Liver (tissue), 9 donors: ENCODE results near the gene ANXA11. TPM values are rescaled to one million over a fixed set of nuclear protein-coding genes. Genes with fewer than 3 reads are reported as not detected.
"Not testable (repeated sequence)": the region's sequence is repeated elsewhere in the genome, so short reads cannot be mapped to it uniquely, and the experiment has no call there.

Source experiments
- DNase-seq: peaks from one replicate; pipeline ENCODE4 v3.0.0-alpha.2; 2017; ENCODE audit warnings: low spot score
- H3K27ac ChIP-seq, 2 donors: one replicate each; pipeline ENCODE4 v1.7.0; 2013; ENCODE audit warnings: inconsistent platforms in 2 of 2, low read length in 2 of 2, control low read depth in 1 of 2, low read depth in 1 of 2, mild to moderate bottlenecking in 1 of 2
- H3K27me3 ChIP-seq, 4 donors: one replicate each; pipeline versions ENCODE4 v1.6.1 to v1.7.0; 2013; ENCODE audit warnings: low read length in 3 of 4, inconsistent platforms in 1 of 4, mild to moderate bottlenecking in 1 of 4, moderate library complexity in 1 of 4; ENCODE audit not compliant: control insufficient read depth in 4 of 4, insufficient read depth in 4 of 4
- H3K36me3 ChIP-seq, 4 donors: one replicate each; pipeline versions ENCODE4 v1.6.1 to v1.7.0; 2013; ENCODE audit warnings: low read length in 3 of 4, mild to moderate bottlenecking in 3 of 4, low read depth in 1 of 4, moderate library complexity in 1 of 4; ENCODE audit not compliant: control insufficient read depth in 4 of 4, insufficient read depth in 3 of 4
- H3K4me1 ChIP-seq, 4 donors: one replicate each; pipeline versions ENCODE4 v1.6.1 to v1.7.0; 2013; ENCODE audit warnings: low read length in 3 of 4, mild to moderate bottlenecking in 3 of 4, moderate library complexity in 1 of 4; ENCODE audit not compliant: control insufficient read depth in 4 of 4, insufficient read depth in 4 of 4
- H3K4me3 ChIP-seq, 3 donors: one replicate each; pipeline versions ENCODE4 v1.6.1 to v1.7.0; 2013; ENCODE audit warnings: low read length in 3 of 3, control low read depth in 1 of 3, low read depth in 1 of 3, mild to moderate bottlenecking in 1 of 3
- H3K9ac ChIP-seq, 2 donors: one replicate each; pipeline ENCODE4 v1.7.0; 2013; ENCODE audit warnings: low read length in 2 of 2, mild to moderate bottlenecking in 2 of 2, moderate library complexity in 2 of 2, control low read depth in 1 of 2, low read depth in 1 of 2
- H3K9me3 ChIP-seq, 4 donors: one replicate each; pipeline versions ENCODE4 v1.6.1 to v1.7.0; 2013; ENCODE audit warnings: low read length in 3 of 4; ENCODE audit not compliant: control insufficient read depth in 4 of 4
- EGR1 ChIP-seq, 2 donors: IDR thresholded peaks; 2 replicates each; pipeline ENCODE4 v1.6.1; 2016 to 2018; ENCODE audit warnings: antibody characterized with exemption in 2 of 2, low read depth in 2 of 2
- FOXA1 ChIP-seq: IDR thresholded peaks from 2 replicates; pipeline ENCODE4 v1.6.1; 2016; ENCODE audit warnings: antibody characterized with exemption
- FOXA2 ChIP-seq: IDR thresholded peaks from 2 replicates; pipeline ENCODE4 v1.6.1; 2016; ENCODE audit warnings: antibody characterized with exemption
- GABPA ChIP-seq, 2 donors: IDR thresholded peaks in 1 of 2; conservative IDR thresholded peaks in 1 of 2; 2 replicates each; pipeline ENCODE4 v1.6.1; 2016; ENCODE audit warnings: antibody characterized with exemption in 2 of 2, mild to moderate bottlenecking in 1 of 2, moderate library complexity in 1 of 2
- HNF4A ChIP-seq, 2 donors: conservative IDR thresholded peaks; 2 replicates each; pipeline ENCODE4 v1.6.1; 2016; ENCODE audit warnings: antibody characterized with exemption in 2 of 2, mild to moderate bottlenecking in 2 of 2
- HNF4G ChIP-seq: IDR thresholded peaks from 2 replicates; pipeline ENCODE4 v1.6.1; 2016; ENCODE audit warnings: antibody characterized with exemption
- JUND ChIP-seq, 2 donors: IDR thresholded peaks; 2 replicates each; pipeline ENCODE4 v1.6.1; 2016; ENCODE audit warnings: antibody characterized with exemption in 2 of 2
- NR2F2 ChIP-seq: IDR thresholded peaks from 2 replicates; pipeline ENCODE4 v1.6.1; 2016; ENCODE audit warnings: antibody characterized with exemption
- RAD21 ChIP-seq, 2 donors: IDR thresholded peaks; 2 replicates each; pipeline ENCODE4 v1.6.1; 2016; ENCODE audit warnings: antibody characterized with exemption in 2 of 2, mild to moderate bottlenecking in 2 of 2
- RXRA ChIP-seq, 2 donors: IDR thresholded peaks; 2 replicates each; pipeline ENCODE4 v1.6.1; 2017 to 2018; ENCODE audit warnings: antibody characterized with exemption in 2 of 2, mild to moderate bottlenecking in 1 of 2
- SP1 ChIP-seq: IDR thresholded peaks from 2 replicates; pipeline ENCODE4 v1.6.1; 2018; ENCODE audit warnings: antibody characterized with exemption, mild to moderate bottlenecking
- TAF1 ChIP-seq: conservative IDR thresholded peaks from 2 replicates; pipeline ENCODE4 v1.6.1; 2016; ENCODE audit warnings: antibody characterized with exemption, mild to moderate bottlenecking
- WGBS: extraction: QIAGEN DNeasy Blood & Tissue Kit; methylation state at CpG from one replicate; pipeline ENCODE4 v1.1.7; 2013; 5-methylcytosine and 5-hydroxymethylcytosine counted together
- polyA plus RNA-seq, 2 donors: library from polyadenylated mRNA; stranded (reverse) in 1 of 2; unstranded in 1 of 2; fragments of 200-250 nt in 1 of 2; fragments of >200 nt in 1 of 2; fragmentation: Nextera tagmentation in 1 of 2; extraction: Ambion mirVana in 1 of 2; gene quantifications; one replicate each; pipeline versions ENCODE4 v1.2.1 to v1.2.3, GENCODE V29; 2013 to 2015
- total RNA-seq, 2 donors: library from RNA; depleted of rRNA; stranded (reverse); fragments of >200 nt; gene quantifications; one replicate each; pipeline ENCODE4 v1.2.3, GENCODE V29; 2014
- TF ChIP-seq, protein P1 (sequence below): IDR thresholded peaks from 2 replicates; pipeline ENCODE4 v1.6.1; 2016; ENCODE audit warnings: antibody characterized with exemption, mild to moderate bottlenecking
- TF ChIP-seq, protein P2 (sequence below): IDR thresholded peaks from 2 replicates; pipeline ENCODE4 v1.6.1; 2016; ENCODE audit warnings: antibody characterized with exemption
- TF ChIP-seq, protein P3 (sequence below): fragments of 150-350 bp; IDR thresholded peaks from 2 replicates; pipeline ENCODE4 v1.5.1; 2017; ENCODE audit warnings: improper control_type of control experiment, low read depth, low read length; ENCODE audit not compliant: missing input control
- TF ChIP-seq, protein P4 (sequence below): IDR thresholded peaks from 2 replicates; pipeline ENCODE4 v1.6.1; 2016; ENCODE audit warnings: antibody characterized with exemption
- TF ChIP-seq, protein P5 (sequence below): IDR thresholded peaks from 2 replicates; pipeline ENCODE4 v1.6.1; 2016; ENCODE audit warnings: antibody characterized with exemption
- donor health status: healthy.
- donor health status: healthy.
- donor health status: healthy.
- donor health status: healthy.
- donor health status: healthy.

The ANXA11 gene
- total and polyA plus RNA-seq, 4 donors, result 14.0 to 40.4 (median 24.8) TPM

DNA sequence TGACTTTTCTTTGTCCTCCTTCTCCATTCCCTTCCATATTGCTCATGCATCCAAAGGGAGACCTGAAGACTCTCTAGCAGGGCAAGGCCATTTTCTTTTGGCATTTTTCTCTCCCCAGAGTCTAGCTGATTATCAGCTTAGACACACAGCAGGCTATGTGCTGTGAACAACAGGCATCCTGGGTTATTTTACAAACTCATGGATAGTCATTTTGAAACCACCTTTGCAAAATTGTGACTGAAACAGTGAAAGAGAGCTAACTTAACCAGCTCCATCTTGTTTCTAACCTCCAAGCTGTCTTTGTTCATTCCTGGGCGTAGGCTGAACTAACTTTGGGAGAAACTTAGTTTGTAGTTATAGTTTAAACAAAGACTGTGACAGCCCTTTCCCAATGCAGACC lies 13.5 kb upstream of the ANXA11 start:
- H3K27me3 ChIP-seq, H3K4me3 ChIP-seq, H3K9me3 ChIP-seq, H3K36me3 ChIP-seq, H3K4me1 ChIP-seq, H3K9ac ChIP-seq, DNase-seq, H3K27ac ChIP-seq: not testable (repeated sequence)
- 96% methylated on average over 1 of the region's 1 CpG for WGBS

DNA sequence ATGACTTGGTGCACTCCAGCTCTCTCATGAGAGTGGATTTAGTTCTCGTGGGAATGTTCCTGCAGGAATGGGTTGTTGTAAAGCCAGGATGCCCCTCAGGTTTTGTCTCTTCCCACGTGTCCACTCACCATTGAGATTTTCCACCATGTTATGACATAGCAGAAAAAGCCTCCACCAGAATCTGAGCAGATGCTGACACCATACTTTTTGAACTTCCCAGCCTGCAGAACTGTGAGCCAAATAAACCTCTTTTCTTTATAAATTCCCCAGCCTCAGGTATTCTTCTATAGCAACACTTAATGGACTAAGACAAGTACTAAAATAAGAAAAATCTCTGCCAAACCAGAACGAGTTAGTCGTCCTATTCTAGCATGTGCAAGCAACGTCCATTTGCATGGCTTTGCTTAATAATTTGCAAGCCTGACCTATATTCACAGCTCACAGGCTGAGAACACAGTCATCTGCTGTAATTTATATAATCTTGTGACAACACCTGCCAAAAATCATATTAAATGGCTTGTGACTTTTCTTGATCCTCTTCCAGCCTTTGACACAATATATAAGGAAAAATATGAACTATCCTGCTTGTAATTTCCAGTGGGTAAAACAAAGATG lies 9.1 kb upstream of the ANXA11 start:
- not testable (repeated sequence) for H3K4me3 ChIP-seq, H3K27ac ChIP-seq, H3K9ac ChIP-seq, H3K4me1 ChIP-seq, DNase-seq, H3K9me3 ChIP-seq, H3K36me3 ChIP-seq, H3K27me3 ChIP-seq
- 82% methylated on average over 5 of the region's 5 CpGs for WGBS

DNA sequence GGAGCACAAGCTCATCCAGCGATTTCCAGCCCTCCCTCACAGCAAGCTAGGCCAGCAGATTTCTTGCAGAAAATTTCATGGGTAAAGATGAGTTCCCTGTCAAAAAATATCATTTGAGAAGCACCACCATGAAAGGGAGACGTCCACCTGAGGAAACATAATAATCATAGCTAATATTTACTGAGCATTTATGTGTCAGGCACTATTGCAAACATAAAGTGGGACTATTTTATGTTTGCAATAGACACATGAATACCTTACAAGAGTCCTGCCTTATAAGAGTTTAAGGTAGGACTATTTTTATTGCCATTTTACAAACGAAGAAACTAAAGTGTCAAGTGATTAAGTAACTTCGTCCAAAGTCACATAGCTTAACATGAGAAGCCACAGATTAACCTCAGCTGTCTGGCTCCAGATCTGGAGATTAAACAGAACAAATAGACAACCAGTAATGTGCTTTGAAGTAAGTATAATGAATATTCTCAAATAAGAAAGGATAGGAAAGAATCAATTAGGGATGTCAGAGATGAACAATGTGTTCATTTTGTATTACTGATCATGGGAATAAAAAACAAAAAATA lies 7.3 kb upstream of the ANXA11 start:
- H3K4me3 ChIP-seq, H3K36me3 ChIP-seq, H3K27ac ChIP-seq, H3K27me3 ChIP-seq, H3K9ac ChIP-seq, H3K9me3 ChIP-seq, H3K4me1 ChIP-seq, DNase-seq: not testable (repeated sequence)
- 71% methylated on average over 4 of the region's 4 CpGs for WGBS

DNA sequence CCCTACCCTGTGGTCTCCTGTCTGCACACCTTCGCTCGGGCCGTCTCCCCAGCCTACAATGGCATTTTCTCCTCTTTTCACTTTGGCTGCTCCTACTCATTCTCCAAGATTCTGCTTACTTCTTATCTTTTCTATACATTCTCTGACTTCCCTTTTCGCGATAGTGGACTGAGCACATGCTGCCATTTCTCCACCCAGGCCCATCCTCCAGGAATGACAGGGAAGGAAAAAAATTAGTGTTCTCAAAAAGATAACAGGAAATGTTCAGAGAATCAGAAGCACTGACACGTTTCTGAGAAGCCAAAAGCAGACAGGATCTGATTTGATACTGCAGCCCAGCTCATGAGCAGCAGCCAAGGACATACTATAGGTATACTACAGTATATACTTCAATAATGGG lies 6.4 kb upstream of the ANXA11 start:
- WGBS, result 86% methylated on average over 6 of the region's 6 CpGs
- no peaks in the 10 kb centered on the region for H3K9me3 ChIP-seq
- TF ChIP-seq GABPA (IDR thresholded peaks at IDR 0.05 in 1 of 2, conservative IDR thresholded peaks at IDR 0.05 in 1 of 2) (no peak), HNF4G (no peak), EGR1 (IDR thresholded peaks at IDR 0.05; ENCODE audit: low read depth in 2 of 2) (no peak), TAF1 (no peak), RXRA (IDR thresholded peaks at IDR 0.05) (no peak), NR2F2 (no peak), JUND (IDR thresholded peaks at IDR 0.05) (no peak), RAD21 (IDR thresholded peaks at IDR 0.05) (no peak), SP1 (no peak), FOXA1 (no peak), FOXA2 (no peak), HNF4A (conservative IDR thresholded peaks at IDR 0.05) (no peak)
- TF ChIP-seq, protein P1, sequence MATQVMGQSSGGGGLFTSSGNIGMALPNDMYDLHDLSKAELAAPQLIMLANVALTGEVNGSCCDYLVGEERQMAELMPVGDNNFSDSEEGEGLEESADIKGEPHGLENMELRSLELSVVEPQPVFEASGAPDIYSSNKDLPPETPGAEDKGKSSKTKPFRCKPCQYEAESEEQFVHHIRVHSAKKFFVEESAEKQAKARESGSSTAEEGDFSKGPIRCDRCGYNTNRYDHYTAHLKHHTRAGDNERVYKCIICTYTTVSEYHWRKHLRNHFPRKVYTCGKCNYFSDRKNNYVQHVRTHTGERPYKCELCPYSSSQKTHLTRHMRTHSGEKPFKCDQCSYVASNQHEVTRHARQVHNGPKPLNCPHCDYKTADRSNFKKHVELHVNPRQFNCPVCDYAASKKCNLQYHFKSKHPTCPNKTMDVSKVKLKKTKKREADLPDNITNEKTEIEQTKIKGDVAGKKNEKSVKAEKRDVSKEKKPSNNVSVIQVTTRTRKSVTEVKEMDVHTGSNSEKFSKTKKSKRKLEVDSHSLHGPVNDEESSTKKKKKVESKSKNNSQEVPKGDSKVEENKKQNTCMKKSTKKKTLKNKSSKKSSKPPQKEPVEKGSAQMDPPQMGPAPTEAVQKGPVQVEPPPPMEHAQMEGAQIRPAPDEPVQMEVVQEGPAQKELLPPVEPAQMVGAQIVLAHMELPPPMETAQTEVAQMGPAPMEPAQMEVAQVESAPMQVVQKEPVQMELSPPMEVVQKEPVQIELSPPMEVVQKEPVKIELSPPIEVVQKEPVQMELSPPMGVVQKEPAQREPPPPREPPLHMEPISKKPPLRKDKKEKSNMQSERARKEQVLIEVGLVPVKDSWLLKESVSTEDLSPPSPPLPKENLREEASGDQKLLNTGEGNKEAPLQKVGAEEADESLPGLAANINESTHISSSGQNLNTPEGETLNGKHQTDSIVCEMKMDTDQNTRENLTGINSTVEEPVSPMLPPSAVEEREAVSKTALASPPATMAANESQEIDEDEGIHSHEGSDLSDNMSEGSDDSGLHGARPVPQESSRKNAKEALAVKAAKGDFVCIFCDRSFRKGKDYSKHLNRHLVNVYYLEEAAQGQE, result no peak
- TF ChIP-seq, protein P2, sequence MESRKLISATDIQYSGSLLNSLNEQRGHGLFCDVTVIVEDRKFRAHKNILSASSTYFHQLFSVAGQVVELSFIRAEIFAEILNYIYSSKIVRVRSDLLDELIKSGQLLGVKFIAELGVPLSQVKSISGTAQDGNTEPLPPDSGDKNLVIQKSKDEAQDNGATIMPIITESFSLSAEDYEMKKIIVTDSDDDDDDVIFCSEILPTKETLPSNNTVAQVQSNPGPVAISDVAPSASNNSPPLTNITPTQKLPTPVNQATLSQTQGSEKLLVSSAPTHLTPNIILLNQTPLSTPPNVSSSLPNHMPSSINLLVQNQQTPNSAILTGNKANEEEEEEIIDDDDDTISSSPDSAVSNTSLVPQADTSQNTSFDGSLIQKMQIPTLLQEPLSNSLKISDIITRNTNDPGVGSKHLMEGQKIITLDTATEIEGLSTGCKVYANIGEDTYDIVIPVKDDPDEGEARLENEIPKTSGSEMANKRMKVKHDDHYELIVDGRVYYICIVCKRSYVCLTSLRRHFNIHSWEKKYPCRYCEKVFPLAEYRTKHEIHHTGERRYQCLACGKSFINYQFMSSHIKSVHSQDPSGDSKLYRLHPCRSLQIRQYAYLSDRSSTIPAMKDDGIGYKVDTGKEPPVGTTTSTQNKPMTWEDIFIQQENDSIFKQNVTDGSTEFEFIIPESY, result no peak
- TF ChIP-seq, protein P3, sequence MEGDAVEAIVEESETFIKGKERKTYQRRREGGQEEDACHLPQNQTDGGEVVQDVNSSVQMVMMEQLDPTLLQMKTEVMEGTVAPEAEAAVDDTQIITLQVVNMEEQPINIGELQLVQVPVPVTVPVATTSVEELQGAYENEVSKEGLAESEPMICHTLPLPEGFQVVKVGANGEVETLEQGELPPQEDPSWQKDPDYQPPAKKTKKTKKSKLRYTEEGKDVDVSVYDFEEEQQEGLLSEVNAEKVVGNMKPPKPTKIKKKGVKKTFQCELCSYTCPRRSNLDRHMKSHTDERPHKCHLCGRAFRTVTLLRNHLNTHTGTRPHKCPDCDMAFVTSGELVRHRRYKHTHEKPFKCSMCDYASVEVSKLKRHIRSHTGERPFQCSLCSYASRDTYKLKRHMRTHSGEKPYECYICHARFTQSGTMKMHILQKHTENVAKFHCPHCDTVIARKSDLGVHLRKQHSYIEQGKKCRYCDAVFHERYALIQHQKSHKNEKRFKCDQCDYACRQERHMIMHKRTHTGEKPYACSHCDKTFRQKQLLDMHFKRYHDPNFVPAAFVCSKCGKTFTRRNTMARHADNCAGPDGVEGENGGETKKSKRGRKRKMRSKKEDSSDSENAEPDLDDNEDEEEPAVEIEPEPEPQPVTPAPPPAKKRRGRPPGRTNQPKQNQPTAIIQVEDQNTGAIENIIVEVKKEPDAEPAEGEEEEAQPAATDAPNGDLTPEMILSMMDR, result no peak
- TF ChIP-seq, protein P4, sequence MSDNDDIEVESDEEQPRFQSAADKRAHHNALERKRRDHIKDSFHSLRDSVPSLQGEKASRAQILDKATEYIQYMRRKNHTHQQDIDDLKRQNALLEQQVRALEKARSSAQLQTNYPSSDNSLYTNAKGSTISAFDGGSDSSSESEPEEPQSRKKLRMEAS, result no peak
- TF ChIP-seq, protein P5, sequence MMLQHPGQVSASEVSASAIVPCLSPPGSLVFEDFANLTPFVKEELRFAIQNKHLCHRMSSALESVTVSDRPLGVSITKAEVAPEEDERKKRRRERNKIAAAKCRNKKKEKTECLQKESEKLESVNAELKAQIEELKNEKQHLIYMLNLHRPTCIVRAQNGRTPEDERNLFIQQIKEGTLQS, result no peak

More for the DNA sequence above, 6.4 kb upstream of the ANXA11 start:
- Histone ChIP-seq H3K4me3 (no peak overlapping the region), H3K4me1 (peaks cover 0 to 7% (median 2%) of the 10 kb centered on the region in 4 donors), H3K9ac (no peak overlapping the region), H3K27me3 (no peaks in the 10 kb centered on the region), H3K36me3 (no peaks in the 10 kb centered on the region), H3K27ac (no peak overlapping the region)
- DNase-seq, result no peak
